HFFc6 (cell line): ENCODE measurements around the gene GNG7. TPM values are rescaled to one million over a fixed set of nuclear protein-coding genes. Genes with fewer than 3 reads are reported as not detected.
"Not testable (repeated sequence)": the region's sequence is repeated elsewhere in the genome, so short reads cannot be mapped to it uniquely, and the experiment has no call there.

ENCODE experiments used
- DNase-seq: peaks from one replicate; pipeline ENCODE4 v3.0.0-alpha.2; 2018
- H3K27ac Mint-ChIP-seq: 2 replicates; pipeline ENCODE4 v1.8.0; 2020; ENCODE audit warnings: mild to moderate bottlenecking, mixed read lengths
- H3K27me3 Mint-ChIP-seq: 2 replicates; pipeline ENCODE4 v1.8.0; 2021; ENCODE audit warnings: mild to moderate bottlenecking, moderate library complexity, mixed read lengths; ENCODE audit not compliant: insufficient read depth
- H3K36me3 Mint-ChIP-seq: 2 replicates; pipeline ENCODE4 v1.8.0; 2021; ENCODE audit warnings: low read depth, mixed read lengths
- H3K4me1 Mint-ChIP-seq: 2 replicates; pipeline ENCODE4 v1.8.0; 2020; ENCODE audit warnings: low read depth, mixed read lengths
- H3K4me3 Mint-ChIP-seq: 2 replicates; pipeline ENCODE4 v1.8.0; 2020; ENCODE audit warnings: mild to moderate bottlenecking, moderate library complexity, mixed read lengths
- H3K9me3 Mint-ChIP-seq: 2 replicates; pipeline ENCODE4 v1.8.0; 2020; ENCODE audit warnings: mild to moderate bottlenecking, mixed read lengths
- CTCF ChIP-seq: fragments of 200-600 bp; sonication (generic); IDR thresholded peaks from 2 replicates; pipeline ENCODE4 v1.5.0; 2021; ENCODE audit warnings: antibody characterized with exemption, mild to moderate bottlenecking
- total RNA-seq, 6 experiments: library from RNA; stranded (reverse); fragmentation: NEBNext Ultra II Directional; extraction: Animal tissue kit (Norgen Biotek cat#: 25700); gene quantifications; 2 replicates in 1 of 6; 3 replicates in 5 of 6; pipeline ENCODE4 v1.2.3, GENCODE V29; 2021

Gene GNG7
- total RNA-seq, 6 experiments from 2014 or later: 0.09 to 0.29 (median 0.11) TPM; not detected in 1

GRCh38 chr19:2561895-2562294 is 140.6 kb downstream of the GNG7 start:
- no peak overlapping the region for H3K27ac Mint-ChIP-seq

DNA sequence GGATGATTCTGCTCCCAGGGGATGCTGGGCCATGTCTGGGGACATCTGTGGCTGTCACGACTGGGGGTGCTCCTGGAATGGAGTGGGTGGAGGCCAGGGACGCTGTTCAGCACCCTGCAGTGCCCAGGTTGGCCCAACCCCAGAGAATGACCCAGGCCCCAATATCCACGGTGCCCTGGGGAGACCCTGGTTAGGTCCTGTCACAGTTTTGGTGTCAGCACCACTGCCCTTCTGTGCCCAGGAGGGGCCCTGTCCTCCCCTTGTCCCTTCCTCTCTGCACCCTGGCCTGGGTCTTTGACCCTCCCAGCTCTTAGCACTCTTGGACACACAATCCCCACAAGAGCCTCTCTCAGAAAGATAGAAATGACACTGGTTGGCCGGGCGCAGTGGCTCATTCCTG is 141.3 kb downstream of the GNG7 start:
- H3K27ac Mint-ChIP-seq: no peak overlapping the region
- no peak for TF ChIP-seq CTCF
- peaks cover 8% of the 10 kb centered on the region for H3K27me3 Mint-ChIP-seq
- no peaks in the 10 kb centered on the region for H3K9me3 Mint-ChIP-seq
- no peaks in the 10 kb centered on the region for H3K4me1 Mint-ChIP-seq
- no peak for DNase-seq
- no peak overlapping the region for H3K4me3 Mint-ChIP-seq
- H3K36me3 Mint-ChIP-seq: no peaks in the 10 kb centered on the region

More at GRCh38 chr19:2561895-2562294, 140.6 kb downstream of the GNG7 start:
- H3K27me3 Mint-ChIP-seq: peaks cover 8% of the 10 kb centered on the region
- no peak overlapping the region for H3K4me3 Mint-ChIP-seq
- no peaks in the 10 kb centered on the region for H3K36me3 Mint-ChIP-seq
- H3K4me1 Mint-ChIP-seq: no peaks in the 10 kb centered on the region
- TF ChIP-seq CTCF: no peak
- no peaks in the 10 kb centered on the region for H3K9me3 Mint-ChIP-seq
- DNase-seq: no peak

GRCh38 chr19:2560369-2560768 is 142.1 kb downstream of the GNG7 start:
- Mint-ChIP-seq H3K27me3 (peaks cover 8% of the 10 kb centered on the region), H3K36me3 (no peaks in the 10 kb centered on the region), H3K27ac (no peak overlapping the region), H3K4me1 (peaks cover 2% of the 10 kb centered on the region), H3K4me3 (no peak overlapping the region), H3K9me3 (no peaks in the 10 kb centered on the region)
- DNase-seq: no peak
- TF ChIP-seq CTCF: no peak

- TF ChIP-seq CTCF: no peak
- DNase-seq: no peak
- peaks cover 11% of the 10 kb centered on the region for H3K4me1 Mint-ChIP-seq
- H3K27me3 Mint-ChIP-seq: peaks cover 6% of the 10 kb centered on the region
- H3K4me3 Mint-ChIP-seq: no peak overlapping the region
- H3K36me3 Mint-ChIP-seq: no peaks in the 10 kb centered on the region
- H3K9me3 Mint-ChIP-seq: no peaks in the 10 kb centered on the region
- H3K27ac Mint-ChIP-seq: no peak overlapping the region
Observed at GRCh38 chr19:2558543-2558942, 144.0 kb downstream of the GNG7 start.

DNA sequence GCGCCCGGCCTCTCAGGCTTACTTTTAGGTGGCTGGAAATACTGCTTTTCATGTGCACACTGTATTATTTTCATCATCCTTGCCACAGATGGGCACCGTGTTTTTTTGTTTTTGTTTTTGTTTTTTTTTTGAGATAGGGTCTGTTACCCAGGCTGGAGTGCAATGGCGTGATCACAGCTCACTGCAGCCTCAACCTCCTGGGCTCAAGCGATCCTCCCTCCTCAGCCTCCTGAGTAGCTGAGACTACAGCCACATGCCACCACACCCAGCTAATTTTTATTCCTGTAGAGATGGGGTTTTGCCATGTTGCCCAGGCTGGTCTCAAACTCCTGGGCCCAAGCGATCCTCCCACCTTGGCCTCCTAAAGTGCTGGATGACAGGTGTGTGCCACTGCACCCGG is 144.4 kb downstream of the GNG7 start:
- H3K27ac Mint-ChIP-seq, H3K9me3 Mint-ChIP-seq, H3K36me3 Mint-ChIP-seq, H3K4me3 Mint-ChIP-seq, DNase-seq, H3K27me3 Mint-ChIP-seq: not testable (repeated sequence)
- H3K4me1 Mint-ChIP-seq: peaks cover 11% of the 10 kb centered on the region

DNA sequence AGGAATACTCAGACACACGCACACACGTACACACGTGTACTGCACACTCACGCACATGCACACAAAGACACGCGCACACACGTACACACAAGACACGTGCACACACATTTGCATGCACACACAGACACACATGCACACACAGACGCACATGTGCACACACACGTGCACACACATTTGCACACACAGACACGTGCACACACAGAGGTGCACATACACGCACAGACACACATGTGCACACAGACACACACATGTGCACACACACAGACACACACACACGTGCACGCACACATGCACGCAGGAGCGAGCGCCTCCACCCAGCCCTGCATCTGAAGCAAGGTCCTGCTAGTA is 145.4 kb downstream of the GNG7 start:
- DNase-seq: no peak
- TF ChIP-seq CTCF: no peak
- no peak overlapping the region for H3K4me3 Mint-ChIP-seq
- H3K9me3 Mint-ChIP-seq: no peaks in the 10 kb centered on the region
- H3K27ac Mint-ChIP-seq: no peak overlapping the region
- peaks cover 18% of the 10 kb centered on the region for H3K4me1 Mint-ChIP-seq
- H3K27me3 Mint-ChIP-seq: peaks cover 1% of the 10 kb centered on the region
- no peaks in the 10 kb centered on the region for H3K36me3 Mint-ChIP-seq
